Caco-2 (cell line): ENCODE measurements around the gene C5AR2. TPM values are rescaled to one million over a fixed set of nuclear protein-coding genes. Genes with fewer than 3 reads are reported as not detected.

Experiments
- BruUV-seq: library from RNA; stranded (reverse); fragments of 400-500 nt; replicated peaks from 2 replicates; lab custom pipeline; 2021; lab: Mats Ljungman, UMichigan
- CTCF ChIA-PET: fragments of 300-600 bp; sonication (Branson Sonifier 250); formaldehyde crosslinking; loops from one replicate; lab custom pipeline; 2022; ENCODE audit warnings: antibody characterized with exemption; lab: Charles Lee
- POLR2A ChIA-PET: fragments of 300-600 bp; sonication (Branson Sonifier 250); formaldehyde crosslinking; loops from one replicate; lab custom pipeline; 2022; ENCODE audit warnings: antibody characterized with exemption; lab: Charles Lee
- DNase-seq, 2 experiments: peaks; one replicate each; pipeline versions ENCODE4 v3.0.0 to v3.0.0-alpha.2; 2020 to 2022
- H3K27me3 ChIP-seq: replicated peaks from 2 replicates; pipeline ENCODE4 v1.6.0; 2011; ENCODE audit warnings: low read length; ENCODE audit not compliant: control insufficient read depth, insufficient read depth
- H3K36me3 ChIP-seq: 2 replicates; pipeline ENCODE4 v1.5.1; 2011; ENCODE audit warnings: low read length; ENCODE audit not compliant: control insufficient read depth, insufficient read depth
- H3K4me1 ChIP-seq: fragments of 250-450 bp; sonication (Bioruptor Pico); 2 replicates; pipeline ENCODE4 v1.5.1; 2020; ENCODE audit warnings: mild to moderate bottlenecking
- H3K4me3 ChIP-seq: 2 replicates; pipeline ENCODE4 v1.5.1; 2011; ENCODE audit warnings: low read depth, mild to moderate bottlenecking, control low read depth, low read length
- H3K9me3 ChIP-seq: fragments of 250-450 bp; sonication (Bioruptor Pico); 2 replicates; pipeline ENCODE4 v1.5.1; 2020; ENCODE audit warnings: mild to moderate bottlenecking, moderate library complexity
- H3K27ac Mint-ChIP-seq: one replicate; pipeline ENCODE4 v1.8.0; 2022; ENCODE audit warnings: mixed read lengths; ENCODE audit not compliant: unreplicated experiment
- H3K27me3 Mint-ChIP-seq: one replicate; pipeline ENCODE4 v1.8.0; 2022; ENCODE audit warnings: mixed read lengths; ENCODE audit not compliant: insufficient read depth, unreplicated experiment
- H3K36me3 Mint-ChIP-seq: one replicate; pipeline ENCODE4 v1.8.0; 2022; ENCODE audit warnings: mild to moderate bottlenecking, mixed read lengths; ENCODE audit not compliant: insufficient read depth, unreplicated experiment
- H3K4me1 Mint-ChIP-seq: one replicate; pipeline ENCODE4 v1.8.0; 2022; ENCODE audit warnings: low read depth, mixed read lengths; ENCODE audit not compliant: unreplicated experiment
- H3K4me3 Mint-ChIP-seq: one replicate; pipeline ENCODE4 v1.8.0; 2022; ENCODE audit warnings: mild to moderate bottlenecking, moderate library complexity, mixed read lengths; ENCODE audit not compliant: unreplicated experiment
- H3K9me3 Mint-ChIP-seq: one replicate; pipeline ENCODE4 v1.8.0; 2022; ENCODE audit warnings: mixed read lengths; ENCODE audit not compliant: unreplicated experiment
- CTCF ChIP-seq, 2 experiments: fragments of 200-600 bp in 1 of 2; IDR thresholded peaks; 1 replicate in 1 of 2; 2 replicates in 1 of 2; pipeline versions ENCODE4 v1.5.1 to v1.8.0; 2011 to 2022; ENCODE audit warnings: antibody characterized with exemption in 1 of 2, control low read depth in 1 of 2, inconsistent platforms in 1 of 2, low read depth in 1 of 2, low read length in 1 of 2, mild to moderate bottlenecking in 1 of 2, moderate library complexity in 1 of 2; ENCODE audit not compliant: insufficient read depth in 1 of 2, severe bottlenecking in 1 of 2, unreplicated experiment in 1 of 2
- intact Hi-C: fragments of 100-400 bp; cut with micrococcal nuclease; formaldehyde crosslinking; loops from one replicate; pipeline ENCODE4 v1.10.0; 2022; ENCODE audit not compliant: unreplicated experiment
- total RNA-seq: library from RNA; stranded (reverse); gene quantifications from 2 replicates; pipeline ENCODE4 v1.2.3, GENCODE V29; 2022

The C5AR2 gene
- total RNA-seq, 1 experiment from 2014 or later: not detected

- Histone ChIP-seq H3K4me3 (no peak overlapping the region), H3K36me3 (no peaks in the 10 kb centered on the region), H3K9me3 (0 out of 2 replicates have a peak, but pooled peaks cover 5% of the 10 kb centered on the region), H3K4me1 (no peaks in the 10 kb centered on the region), H3K27me3 (no peaks in the 10 kb centered on the region)
- POLR2A ChIA-PET: interaction anchor here (0.6 kb wide), 1 partner anchor 301 kb away, joined by 3 read pairs; no protein-coding TSS in a partner anchor
- Mint-ChIP-seq H3K36me3 (no peaks in the 10 kb centered on the region), H3K9me3 (no peaks in the 10 kb centered on the region), H3K4me3 (no peak overlapping the region), H3K27me3 (no peaks in the 10 kb centered on the region), H3K4me1 (peaks cover 12% of the 10 kb centered on the region), H3K27ac (no peak overlapping the region)
- no peak for DNase-seq
- BruUV-seq: no TSS peak
- CTCF ChIA-PET: interaction anchor here (0.6 to 0.9 kb wide), 2 partner anchors 40 to 301 kb away, joined by 3 to 4 read pairs; no protein-coding TSS in a partner anchor
- intact Hi-C loops: no loop called here
- no peak for TF ChIP-seq CTCF (IDR thresholded peaks at IDR 0.05; ENCODE audit: insufficient read depth in 1 of 2, low read depth in 1 of 2, low read length in 1 of 2, severe bottlenecking in 1 of 2, unreplicated experiment in 1 of 2)
Measured at GRCh38 chr19:47309038-47309437, 22.9 kb upstream of the C5AR2 start.

GRCh38 chr19:47309608-47310007 lies 22.4 kb upstream of the C5AR2 start, which contains the start of gene C5AR1:
Gene C5AR1 (plus strand): TSS chr19:47309861. CDS start chr19:47309896, 35 bp downstream.
- Histone ChIP-seq H3K27me3 (no peaks in the 10 kb centered on the region), H3K9me3 (0 out of 2 replicates have a peak, but pooled peaks cover 5% of the 10 kb centered on the region), H3K4me3 (no peak within 1 kb of the TSS), H3K36me3 (no peaks in the 10 kb centered on the region), H3K4me1 (0 out of 2 replicates have a peak, but pooled peaks cover under 1% of the 10 kb centered on the region)
- H3K27ac Mint-ChIP-seq: no peak within 1 kb of the TSS
- H3K36me3 Mint-ChIP-seq: no peaks in the 10 kb centered on the region
- no peak for DNase-seq
- ChIA-PET POLR2A (interaction anchor here (0.6 kb wide), 1 partner anchor 300 kb away, joined by 3 read pairs; no protein-coding TSS in a partner anchor), CTCF (interaction anchor here (0.9 kb wide), 1 partner anchor 39 kb away, joined by 4 read pairs; no protein-coding TSS in a partner anchor)
- intact Hi-C loops: no loop called here
- H3K4me3 Mint-ChIP-seq: no peak within 1 kb of the TSS
- no peaks in the 10 kb centered on the region for H3K9me3 Mint-ChIP-seq
- no peak for TF ChIP-seq CTCF (IDR thresholded peaks at IDR 0.05; ENCODE audit: insufficient read depth in 1 of 2, low read depth in 1 of 2, low read length in 1 of 2, severe bottlenecking in 1 of 2, unreplicated experiment in 1 of 2)
- no peaks in the 10 kb centered on the region for H3K27me3 Mint-ChIP-seq
- peaks cover 14% of the 10 kb centered on the region for H3K4me1 Mint-ChIP-seq
- BruUV-seq: no TSS peak

GRCh38 chr19:47310323-47310722 lies 21.7 kb upstream of the C5AR2 start:
- ChIA-PET POLR2A (no interaction called here), CTCF (no interaction called here)
- intact Hi-C loops: no loop called here
- H3K4me1 Mint-ChIP-seq: peaks cover 14% of the 10 kb centered on the region
- H3K36me3 Mint-ChIP-seq: no peaks in the 10 kb centered on the region
- no peaks in the 10 kb centered on the region for H3K27me3 Mint-ChIP-seq
- TF ChIP-seq CTCF (IDR thresholded peaks at IDR 0.05; ENCODE audit: insufficient read depth in 1 of 2, low read depth in 1 of 2, low read length in 1 of 2, severe bottlenecking in 1 of 2, unreplicated experiment in 1 of 2): no peak
- no peaks in the 10 kb centered on the region for H3K9me3 Mint-ChIP-seq
- Histone ChIP-seq H3K9me3 (0 out of 2 replicates have a peak, but pooled peaks cover 5% of the 10 kb centered on the region), H3K4me3 (no peak overlapping the region), H3K36me3 (no peaks in the 10 kb centered on the region), H3K4me1 (0 out of 2 replicates have a peak, but pooled peaks cover 6% of the 10 kb centered on the region), H3K27me3 (no peaks in the 10 kb centered on the region)
- H3K4me3 Mint-ChIP-seq: no peak overlapping the region
- no peak for DNase-seq
- no TSS peak for BruUV-seq
- no peak overlapping the region for H3K27ac Mint-ChIP-seq
